HG02973 (cell line): Measurements from ENCODE around the gene LIMS2.

ENCODE experiments used
- ATAC-seq: cut with Tn5 transposase; IDR thresholded peaks from one replicate; pipeline ENCODE4 v1.9.1; 2021; ENCODE audit warnings: moderate library complexity; ENCODE audit not compliant: unreplicated experiment

Gene LIMS2

DNA sequence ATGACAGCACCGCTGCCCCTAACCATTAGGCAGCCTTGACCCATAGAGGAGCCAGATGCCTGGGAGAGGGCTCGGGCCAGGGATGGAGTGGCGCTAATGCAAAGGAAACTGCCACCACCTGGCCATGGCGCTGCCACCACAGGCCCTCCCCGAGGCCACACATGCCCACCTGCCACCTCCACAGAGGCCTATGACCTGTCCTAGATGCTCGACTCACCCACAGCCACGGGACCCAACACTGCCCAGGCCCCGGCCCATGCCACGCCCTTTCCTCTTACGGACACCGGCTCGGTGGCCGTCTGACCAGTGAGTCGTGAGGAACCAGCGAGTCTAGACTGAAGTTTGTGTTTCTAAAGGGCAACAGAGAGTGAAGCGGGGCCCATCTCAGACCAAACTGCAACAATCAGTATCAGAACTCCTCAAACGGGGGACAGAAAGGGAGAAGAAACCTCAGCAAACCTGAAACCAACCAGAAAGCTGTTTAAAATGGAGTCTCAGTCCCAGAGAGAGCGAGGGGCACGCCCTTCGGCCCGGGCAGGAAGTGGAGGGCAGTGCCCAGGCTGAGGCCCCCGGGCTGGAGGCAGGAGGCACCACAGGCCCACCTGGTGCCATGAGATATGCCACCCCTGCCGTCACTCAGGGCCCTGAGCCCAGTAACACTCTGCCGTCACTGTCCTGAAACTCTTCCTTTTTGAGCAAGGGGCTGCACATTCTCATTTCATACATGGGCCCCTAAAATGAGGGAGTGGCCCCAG is 28.7 kb downstream of the LIMS2 start:
- no peak for ATAC-seq

GRCh38 chr2:127645395-127646291 is 29.7 kb downstream of the LIMS2 start, which contains the start of gene GPR17:
Gene GPR17 (plus strand): TSS chr2:127646153. CDS start chr2:127650736, 4,583 bp downstream.
- ATAC-seq, result no peak

DNA sequence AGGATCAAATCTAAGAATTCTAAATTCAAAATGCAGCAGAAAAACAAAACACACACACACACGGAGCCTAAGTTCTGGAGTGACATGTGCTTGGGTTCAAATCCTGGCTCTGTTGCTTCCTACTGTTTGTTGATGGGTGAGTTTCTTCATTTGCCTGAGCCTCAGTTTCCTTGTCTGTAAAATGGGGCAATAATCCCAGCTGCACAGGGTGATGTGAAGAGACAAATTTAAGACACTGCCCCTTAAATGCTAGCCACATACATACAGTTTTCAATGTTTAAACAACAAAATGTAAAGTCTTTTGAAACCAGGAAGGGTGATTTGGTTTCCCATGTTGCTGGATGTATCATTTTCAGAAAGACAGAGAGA is 30.3 kb downstream of the LIMS2 start:
- no peak for ATAC-seq

DNA sequence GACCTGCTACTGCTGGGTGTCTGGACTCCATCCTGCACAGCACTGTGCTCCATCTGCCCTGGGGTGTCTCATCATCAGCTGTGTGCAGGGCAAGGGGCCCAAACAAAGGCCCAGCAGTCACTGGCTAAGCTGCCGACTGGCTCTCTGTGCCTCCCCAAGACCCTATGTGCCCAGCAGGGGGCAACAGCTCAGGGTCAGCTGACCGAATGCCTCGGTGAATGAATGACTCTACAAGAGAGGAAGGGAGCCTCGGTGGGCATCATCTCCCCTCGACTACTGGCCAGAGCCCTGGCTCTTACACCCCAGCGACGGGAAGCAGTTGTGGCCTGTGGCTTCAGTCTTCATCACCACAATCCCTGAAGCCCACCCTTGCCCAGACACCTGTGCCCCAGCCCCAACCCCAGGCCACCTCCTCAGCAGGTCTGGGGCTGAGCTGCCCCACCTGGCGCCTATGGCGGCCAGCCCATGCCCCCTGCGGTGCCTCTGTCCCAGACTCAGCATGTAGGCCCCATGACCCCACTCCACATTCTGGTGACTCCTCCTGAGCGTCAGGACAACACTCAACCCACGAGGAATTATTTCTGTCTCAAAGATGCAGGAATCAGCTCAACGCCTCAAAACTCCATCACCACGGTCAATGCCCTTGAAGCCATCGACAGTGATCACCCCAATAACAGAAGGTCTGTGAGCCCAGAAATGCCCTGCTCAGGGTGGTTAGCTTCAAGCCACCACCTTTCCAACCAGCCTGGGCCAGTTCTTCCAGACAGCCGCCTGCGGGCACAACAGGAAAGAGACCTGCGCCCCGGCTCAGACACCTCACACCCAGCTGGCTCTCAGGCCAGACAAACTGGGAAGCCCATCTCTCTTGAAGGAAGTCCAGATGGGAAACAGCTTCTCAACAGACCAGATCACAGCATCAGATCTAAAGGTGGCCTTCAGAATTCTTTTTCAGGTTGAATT is 31.0 kb downstream of the LIMS2 start:
- ATAC-seq, result no peak

GRCh38 chr2:127643439-127644065 is 31.8 kb downstream of the LIMS2 start:
- ATAC-seq, result no peak

DNA sequence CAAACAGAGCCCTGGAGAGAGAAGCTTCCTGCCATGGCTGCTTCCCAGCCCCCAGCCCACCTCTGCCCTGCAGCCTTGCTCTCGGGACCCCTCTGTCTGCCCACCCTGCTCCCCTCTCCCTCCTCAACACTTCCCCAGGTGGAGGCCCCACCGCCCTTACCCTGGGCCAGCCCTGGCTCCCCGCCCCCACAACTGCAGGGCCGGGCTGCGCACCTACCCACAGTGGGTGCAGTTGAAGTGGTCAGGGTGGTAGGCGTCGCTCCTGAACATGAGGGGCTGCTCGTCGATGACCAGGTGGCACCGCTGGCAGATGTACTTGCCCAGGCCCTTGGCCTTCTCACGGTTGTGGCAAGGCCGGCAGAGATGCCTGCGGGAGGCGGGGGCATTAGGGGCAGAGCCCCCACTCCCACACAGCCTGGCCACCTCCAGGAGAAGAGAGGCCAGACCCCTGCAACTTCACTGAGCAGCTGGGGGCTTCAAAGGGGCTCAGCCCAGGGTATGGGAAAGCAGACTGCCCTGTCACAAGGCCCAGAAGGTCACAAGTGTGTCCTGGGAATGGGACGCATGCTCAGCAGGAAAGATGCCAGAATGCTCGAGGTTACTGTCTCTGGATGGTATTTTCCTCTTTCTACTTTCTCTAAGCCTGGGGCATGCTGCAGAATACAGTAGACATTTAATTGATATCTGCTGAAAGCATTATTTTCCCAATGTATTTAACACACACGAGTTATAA is 32.5 kb downstream of the LIMS2 start:
- no peak for ATAC-seq

GRCh38 chr2:127641846-127642507 is 33.4 kb downstream of the LIMS2 start:
- no peak for ATAC-seq

DNA sequence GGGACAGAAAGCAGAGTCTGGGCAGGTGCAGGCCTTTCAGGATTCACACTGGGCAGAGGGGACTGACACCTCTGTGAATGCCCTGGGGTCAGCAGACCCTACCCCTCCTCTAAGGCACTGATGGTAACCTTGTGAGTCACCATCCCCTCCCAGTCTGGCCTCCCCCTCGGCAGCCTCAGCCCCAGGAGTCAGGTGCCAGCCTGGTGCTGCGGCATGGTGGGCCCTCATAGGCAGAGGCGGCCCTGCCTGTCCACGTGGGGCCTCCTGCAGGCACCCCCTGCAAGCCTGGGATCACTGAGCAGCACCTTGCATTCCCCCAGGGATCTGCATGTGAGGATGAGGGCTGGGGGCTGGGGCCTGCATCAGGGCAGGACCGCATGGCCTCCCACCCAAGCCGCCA is 34.2 kb downstream of the LIMS2 start:
- no peak for ATAC-seq

DNA sequence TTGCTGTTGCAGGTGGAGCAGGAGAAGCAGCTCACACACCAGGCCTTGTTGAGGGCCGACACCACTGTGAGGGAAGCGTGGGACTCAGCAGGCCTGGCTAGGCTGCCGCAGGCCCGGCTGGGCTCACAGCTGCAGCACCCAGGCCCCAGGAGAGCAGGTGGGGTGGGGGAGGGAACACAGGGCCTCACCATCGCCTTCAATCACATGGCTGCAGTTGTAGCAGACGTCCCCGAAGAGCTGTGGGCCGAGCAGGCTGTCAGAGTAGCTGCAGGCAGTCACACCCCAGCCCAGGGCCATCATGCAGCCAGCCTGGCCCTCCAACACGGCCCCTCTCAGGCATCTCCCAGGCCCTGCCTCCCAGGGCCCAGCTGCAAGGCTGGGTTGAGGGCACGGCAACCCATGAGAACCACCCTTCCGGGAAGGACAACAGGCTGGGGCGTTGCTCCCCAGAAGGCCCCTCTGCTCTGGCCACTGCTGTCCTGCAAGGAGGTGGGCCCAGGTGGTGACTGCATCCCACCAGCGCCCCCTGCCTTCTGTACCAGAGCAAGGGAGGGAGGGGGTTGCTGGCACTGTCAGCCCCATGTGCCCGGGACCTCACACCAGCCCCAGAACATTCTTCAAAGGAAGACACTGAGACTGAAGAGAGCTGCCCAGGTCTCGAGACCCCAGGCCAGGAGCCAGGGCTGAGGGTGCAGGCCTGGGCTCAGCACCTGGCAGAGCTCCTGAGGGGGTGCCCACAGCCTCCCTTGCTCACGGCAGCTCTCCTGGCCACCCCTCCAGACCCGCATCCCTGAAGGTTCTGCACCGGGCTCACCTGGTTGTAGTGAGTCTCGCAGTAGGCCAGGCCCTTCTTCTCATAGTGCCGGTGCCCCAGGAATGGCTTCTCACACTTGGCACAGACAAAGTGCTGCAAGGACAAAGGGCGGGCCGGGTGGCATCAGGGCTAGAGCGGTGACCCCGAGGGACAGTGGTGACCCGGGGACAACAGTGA is 35.0 kb downstream of the LIMS2 start:
- no peak for ATAC-seq

DNA sequence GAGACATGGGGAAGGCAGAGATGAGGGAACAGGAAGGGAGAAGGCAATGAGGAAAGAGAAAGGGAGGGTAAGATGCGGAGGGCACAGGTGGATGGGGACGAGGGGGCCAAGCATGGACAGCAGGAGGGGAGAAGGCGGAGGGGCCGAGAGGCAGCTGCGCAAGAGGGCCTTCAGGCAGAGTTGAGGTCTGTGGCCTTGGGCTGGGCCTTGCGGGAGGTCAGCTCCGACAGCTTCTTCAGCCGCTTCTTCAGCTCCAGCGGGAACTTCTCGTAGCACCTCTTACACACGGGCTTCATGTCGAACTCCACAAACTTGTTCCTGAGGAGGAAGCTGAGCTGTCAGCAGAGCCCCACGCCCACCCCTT is 36.2 kb downstream of the LIMS2 start:
- ATAC-seq, result no peak

DNA sequence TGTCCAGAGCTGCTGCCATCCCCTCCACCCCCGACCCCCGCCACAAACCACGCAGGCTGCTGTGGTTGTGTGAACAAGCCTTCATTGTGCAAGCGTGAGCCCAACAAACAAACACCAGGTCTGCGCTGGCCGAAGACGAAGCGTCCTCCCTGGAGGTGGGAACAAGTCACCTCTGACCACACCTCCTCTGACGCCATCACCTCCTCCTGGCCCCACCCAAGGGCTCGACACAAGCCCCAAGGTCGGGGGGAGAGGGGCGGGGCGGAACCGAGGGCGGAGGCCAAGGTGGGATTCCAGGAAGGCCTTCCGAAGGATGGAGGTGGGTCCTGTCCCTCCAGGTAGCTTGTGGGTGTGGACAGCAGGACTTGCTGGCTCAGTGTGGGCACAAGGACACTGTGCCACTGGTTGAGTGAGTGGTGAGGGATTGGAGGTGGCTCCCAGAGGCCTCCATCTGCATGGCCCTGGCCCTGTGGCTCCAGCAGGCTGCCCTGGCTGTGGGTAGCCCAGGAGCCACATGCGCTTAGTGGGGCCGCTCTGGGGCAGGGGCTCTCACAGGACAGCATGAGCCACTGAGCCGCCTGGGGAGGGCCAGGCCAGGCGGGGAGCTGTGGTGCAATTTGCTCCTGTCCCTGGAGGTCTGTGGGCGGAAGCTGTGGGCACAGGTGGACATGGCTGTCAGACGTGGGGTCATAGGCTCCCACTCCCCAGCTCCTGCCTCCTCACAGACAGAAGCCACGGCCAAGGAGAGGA is 36.8 kb downstream of the LIMS2 start:
- no peak for ATAC-seq

GRCh38 chr2:127637725-127638252 is 37.5 kb downstream of the LIMS2 start:
- ATAC-seq, result no peak

DNA sequence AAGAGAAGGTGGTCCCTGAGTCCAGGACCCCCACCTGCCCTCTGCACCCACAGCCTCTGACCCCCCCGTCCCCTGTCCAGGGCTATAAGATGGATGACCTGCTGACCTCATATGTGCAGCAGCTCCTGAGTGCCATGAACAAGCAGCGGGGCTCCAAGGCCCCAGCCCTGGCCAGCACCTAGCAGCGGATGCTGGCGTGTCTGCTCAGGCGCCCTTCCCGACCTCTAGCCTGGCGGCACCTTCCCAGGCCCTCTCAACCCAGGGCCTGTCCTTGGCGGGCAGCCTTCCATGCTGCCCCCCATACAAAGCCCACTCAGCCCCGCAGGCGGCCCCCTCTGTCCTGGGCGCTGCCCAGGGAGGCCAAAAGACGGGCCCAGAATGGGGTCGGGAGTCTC is 38.1 kb downstream of the LIMS2 start:
- ATAC-seq, result no peak

- no peak for ATAC-seq
These were observed 38.8 kb downstream of the LIMS2 start for GRCh38 chr2:127636248-127637235.

GRCh38 chr2:127635380-127636237 is 39.7 kb downstream of the LIMS2 start:
- ATAC-seq, result no peak
